ENCODE results near the gene UNC13C. TPM values are rescaled to one million over a fixed set of nuclear protein-coding genes. Genes with fewer than 3 reads are reported as not detected.

UNC13C gene
- total RNA-seq, 1 donor from 2014 or later = not detected

GRCh38 chr15:54046093-54046492, 67.9 kb downstream of the UNC13C start:
- DNase-seq (no peak), ATAC-seq (ENCODE audit: low read depth) (no peak)
- Mint-ChIP-seq H3K4me3 (no peak overlapping the region), H3K4me1 (no peaks in the 10 kb centered on the region), H3K9me3 (no peaks in the 10 kb centered on the region), H3K27me3 (no peaks in the 10 kb centered on the region), H3K36me3 (ENCODE audit: low read depth) (no peaks in the 10 kb centered on the region), H3K27ac (no peak overlapping the region)
- TF ChIP-seq, protein P1, sequence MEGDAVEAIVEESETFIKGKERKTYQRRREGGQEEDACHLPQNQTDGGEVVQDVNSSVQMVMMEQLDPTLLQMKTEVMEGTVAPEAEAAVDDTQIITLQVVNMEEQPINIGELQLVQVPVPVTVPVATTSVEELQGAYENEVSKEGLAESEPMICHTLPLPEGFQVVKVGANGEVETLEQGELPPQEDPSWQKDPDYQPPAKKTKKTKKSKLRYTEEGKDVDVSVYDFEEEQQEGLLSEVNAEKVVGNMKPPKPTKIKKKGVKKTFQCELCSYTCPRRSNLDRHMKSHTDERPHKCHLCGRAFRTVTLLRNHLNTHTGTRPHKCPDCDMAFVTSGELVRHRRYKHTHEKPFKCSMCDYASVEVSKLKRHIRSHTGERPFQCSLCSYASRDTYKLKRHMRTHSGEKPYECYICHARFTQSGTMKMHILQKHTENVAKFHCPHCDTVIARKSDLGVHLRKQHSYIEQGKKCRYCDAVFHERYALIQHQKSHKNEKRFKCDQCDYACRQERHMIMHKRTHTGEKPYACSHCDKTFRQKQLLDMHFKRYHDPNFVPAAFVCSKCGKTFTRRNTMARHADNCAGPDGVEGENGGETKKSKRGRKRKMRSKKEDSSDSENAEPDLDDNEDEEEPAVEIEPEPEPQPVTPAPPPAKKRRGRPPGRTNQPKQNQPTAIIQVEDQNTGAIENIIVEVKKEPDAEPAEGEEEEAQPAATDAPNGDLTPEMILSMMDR (IDR thresholded peaks at IDR 0.05) = no peak
- POLR2A ChIA-PET = no interaction called here
- CTCF ChIA-PET = no interaction called here
- intact Hi-C loops (cut with micrococcal nuclease) = no loop called here

DNA sequence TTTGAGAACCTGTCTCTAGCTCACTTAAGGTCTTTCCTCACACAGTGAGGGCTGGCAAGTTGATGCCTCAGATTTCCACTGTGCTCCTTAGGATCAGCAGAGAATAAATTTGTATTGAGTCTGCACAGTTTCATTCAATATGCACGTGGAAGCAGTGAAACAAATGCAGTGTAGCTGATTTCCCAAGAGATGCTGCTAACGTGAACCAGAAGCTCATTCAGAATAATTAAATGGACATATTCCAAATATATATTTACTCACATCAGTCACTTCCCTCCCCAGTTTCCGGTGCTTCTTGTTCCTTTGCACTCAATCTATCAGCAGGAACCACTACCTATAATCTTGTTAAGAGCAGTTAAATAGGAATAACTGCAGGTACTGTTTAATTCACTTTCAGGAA, 86.1 kb downstream of the UNC13C start:
- no peak for ATAC-seq (ENCODE audit: low read depth)
- ChIA-PET POLR2A (no interaction called here), CTCF (no interaction called here)
- Mint-ChIP-seq H3K27ac (no peak overlapping the region), H3K27me3 (no peaks in the 10 kb centered on the region), H3K4me1 (no peaks in the 10 kb centered on the region), H3K36me3 (ENCODE audit: low read depth) (no peaks in the 10 kb centered on the region), H3K4me3 (no peak overlapping the region), H3K9me3 (peaks cover 3% of the 10 kb centered on the region)
- TF ChIP-seq, protein P1 (IDR thresholded peaks at IDR 0.05) = no peak
- intact Hi-C loops (cut with micrococcal nuclease) = no loop called here
- no peak for DNase-seq

- Mint-ChIP-seq H3K4me3 (no peak overlapping the region), H3K4me1 (no peaks in the 10 kb centered on the region), H3K9me3 (peaks cover 3% of the 10 kb centered on the region), H3K27me3 (no peaks in the 10 kb centered on the region), H3K36me3 (ENCODE audit: low read depth) (no peaks in the 10 kb centered on the region), H3K27ac (no peak overlapping the region)
- TF ChIP-seq, protein P1 (IDR thresholded peaks at IDR 0.05) = no peak
- no peak for ATAC-seq (ENCODE audit: low read depth)
- ChIA-PET CTCF (no interaction called here), POLR2A (no interaction called here)
- intact Hi-C loops (cut with micrococcal nuclease) = no loop called here
- DNase-seq = no peak
Measured at GRCh38 chr15:54066403-54066802, 88.2 kb downstream of the UNC13C start.

GRCh38 chr15:54082836-54083492, 104.7 kb downstream of the UNC13C start:
- Mint-ChIP-seq H3K27me3 (no peaks in the 10 kb centered on the region), H3K27ac (no peak overlapping the region), H3K4me1 (no peaks in the 10 kb centered on the region), H3K36me3 (ENCODE audit: low read depth) (no peaks in the 10 kb centered on the region), H3K9me3 (no peaks in the 10 kb centered on the region), H3K4me3 (no peak overlapping the region)
- ATAC-seq (ENCODE audit: low read depth) (no peak), DNase-seq (no peak)
- TF ChIP-seq, protein P1 (IDR thresholded peaks at IDR 0.05) = no peak
- POLR2A ChIA-PET = no interaction called here
- intact Hi-C loops (cut with micrococcal nuclease) = loop anchor here (5.0 kb wide), 3 partner anchors 1024 to 1354 kb away; no protein-coding TSS in a partner anchor
- CTCF ChIA-PET = interaction anchor here (0.7 to 1.8 kb wide), 2 partner anchors 1086 to 1357 kb away, joined by 3 to 6 read pairs; no protein-coding TSS in a partner anchor

DNA sequence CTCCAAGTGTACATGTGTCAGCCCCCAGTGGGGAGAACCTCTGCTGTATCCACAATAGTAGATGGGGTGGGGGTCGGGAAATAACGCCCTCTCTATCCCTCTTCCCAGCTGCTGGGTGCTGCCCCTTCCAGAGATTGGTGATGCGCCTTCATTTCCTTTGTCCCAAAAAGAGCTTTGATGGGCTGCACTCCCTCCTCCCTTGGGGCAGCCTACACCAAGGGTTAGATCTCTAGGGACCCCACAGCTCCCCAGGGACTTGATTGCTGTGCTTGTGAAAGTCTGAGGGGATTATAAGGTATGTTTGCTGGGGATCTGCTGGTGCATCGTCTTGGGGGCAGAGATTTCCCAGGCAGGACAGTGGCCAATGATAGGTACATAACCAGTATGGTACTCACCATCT, 105.3 kb downstream of the UNC13C start:
- H3K36me3 Mint-ChIP-seq (ENCODE audit: low read depth) = no peaks in the 10 kb centered on the region
- intact Hi-C loops (cut with micrococcal nuclease) = loop anchor here (5.0 kb wide), 3 partner anchors 1024 to 1354 kb away; no protein-coding TSS in a partner anchor
- CTCF ChIA-PET = interaction anchor here (1.8 kb wide), 1 partner anchor 1356 kb away, joined by 6 read pairs; no protein-coding TSS in a partner anchor
- TF ChIP-seq, protein P1 (IDR thresholded peaks at IDR 0.05) = no peak
- H3K27me3 Mint-ChIP-seq = no peaks in the 10 kb centered on the region
- POLR2A ChIA-PET = no interaction called here
- ATAC-seq (ENCODE audit: low read depth) (no peak), DNase-seq (no peak)
- no peaks in the 10 kb centered on the region for H3K9me3 Mint-ChIP-seq
- H3K4me3 Mint-ChIP-seq = no peak overlapping the region
- no peak overlapping the region for H3K27ac Mint-ChIP-seq
- no peaks in the 10 kb centered on the region for H3K4me1 Mint-ChIP-seq

Measured in activated B cell treated with CpG ODN at 0.5 μM for 24 hours (primary cell).